NCI-H2107 (cell line): ENCODE measurements around the gene ABCB9.

ENCODE experiments used
- DNase-seq: peaks from one replicate; lab custom pipeline; 2025; lab: John Stamatoyannopoulos, UW

The ABCB9 gene

DNA sequence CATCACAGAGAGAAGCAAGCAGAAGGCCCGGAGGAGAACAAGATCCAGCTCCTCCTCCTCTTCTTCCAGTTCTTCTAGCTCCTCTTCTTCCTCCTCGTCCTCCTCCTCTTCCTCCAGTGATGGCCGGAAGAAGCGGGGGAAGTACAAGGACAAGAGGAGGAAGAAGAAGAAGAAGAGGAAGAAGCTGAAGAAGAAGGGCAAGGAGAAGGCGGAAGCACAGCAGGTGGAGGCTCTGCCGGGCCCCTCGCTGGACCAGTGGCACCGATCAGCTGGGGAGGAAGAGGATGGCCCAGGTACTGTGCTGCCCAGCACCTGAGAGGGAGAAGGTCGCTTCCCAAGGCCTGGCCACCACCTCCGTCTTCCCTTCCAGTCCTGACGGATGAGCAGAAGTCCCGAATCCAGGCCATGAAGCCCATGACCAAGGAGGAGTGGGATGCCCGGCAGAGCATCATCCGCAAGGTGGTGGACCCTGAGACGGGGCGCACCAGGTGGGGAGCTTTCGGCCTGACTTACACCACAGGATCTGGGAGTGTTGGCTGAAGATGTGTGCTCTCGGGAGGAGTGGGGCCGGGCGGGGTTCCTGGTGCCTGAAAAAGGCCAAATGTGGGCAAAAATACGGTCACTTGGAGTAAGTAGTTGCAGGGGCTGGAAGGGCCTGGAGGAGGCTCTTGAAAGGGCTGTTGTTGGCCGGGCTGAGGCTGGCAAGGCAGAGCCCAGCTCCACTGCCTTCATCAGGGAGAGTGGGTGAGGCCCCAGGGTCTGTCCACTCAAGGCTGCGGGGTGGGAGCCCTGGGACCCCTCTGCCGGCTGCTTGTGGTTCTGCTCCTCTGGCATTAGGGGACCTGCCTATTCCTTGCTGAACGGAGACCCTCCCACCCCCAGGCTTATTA, 15.6 kb upstream of the ABCB9 start:
- DNase-seq, result no peak

- no peak for DNase-seq
Observed at GRCh38 chr12:122981036-122981471, 14.8 kb upstream of the ABCB9 start.

DNA sequence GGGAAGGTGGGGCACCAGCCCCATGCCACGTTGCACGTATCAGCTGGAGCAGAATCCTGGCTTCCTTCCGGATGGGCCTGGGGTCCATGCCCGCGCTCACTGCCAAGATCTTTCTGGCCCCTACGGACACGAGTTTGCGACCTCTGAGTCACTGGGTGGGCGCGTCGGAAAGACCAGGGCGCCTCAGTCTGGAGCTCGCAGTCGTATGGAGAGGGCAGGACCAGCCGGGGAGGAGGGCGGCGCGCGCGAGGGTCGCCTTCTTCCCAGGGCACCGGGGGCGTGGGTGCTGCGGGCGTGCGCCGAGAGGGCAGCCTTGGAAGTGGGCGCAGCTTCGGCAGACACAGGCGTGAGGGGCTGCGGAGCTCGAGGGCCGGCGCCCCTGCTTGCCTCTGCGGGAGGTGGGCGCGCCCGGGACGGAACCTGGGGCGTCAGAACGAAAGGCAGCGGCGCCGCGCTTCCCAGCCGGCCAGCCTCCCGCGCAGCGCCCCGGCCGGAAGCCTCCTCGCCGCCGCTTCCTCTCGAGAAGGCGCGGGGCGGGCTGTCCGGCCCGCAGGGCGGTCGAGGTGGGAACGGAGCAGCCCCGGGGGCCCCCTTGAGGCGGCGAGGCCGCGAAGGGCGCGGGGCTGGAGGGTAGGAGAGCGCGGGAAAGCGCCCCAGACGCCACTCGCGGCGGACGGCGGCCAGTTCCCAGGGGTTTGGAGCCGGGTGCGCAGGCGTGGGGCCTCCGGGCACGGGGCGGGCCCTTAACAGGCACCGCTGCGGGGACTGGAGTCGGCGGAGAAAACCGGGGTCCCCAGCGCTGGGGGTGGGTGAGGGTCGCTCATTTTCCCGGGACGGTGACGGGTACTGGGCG, 14.1 kb upstream of the ABCB9 start, which contains the start of gene ARL6IP4:
Gene ARL6IP4, plus strand, starts transcription at position 499 of the 853 bp plus-strand sequence. CDS start 459 bp downstream, outside the sequence.
- peak; percentile 37 for DNase-seq

GRCh38 chr12:122979908-122980182, 13.6 kb upstream of the ABCB9 start:
- no peak for DNase-seq

DNA sequence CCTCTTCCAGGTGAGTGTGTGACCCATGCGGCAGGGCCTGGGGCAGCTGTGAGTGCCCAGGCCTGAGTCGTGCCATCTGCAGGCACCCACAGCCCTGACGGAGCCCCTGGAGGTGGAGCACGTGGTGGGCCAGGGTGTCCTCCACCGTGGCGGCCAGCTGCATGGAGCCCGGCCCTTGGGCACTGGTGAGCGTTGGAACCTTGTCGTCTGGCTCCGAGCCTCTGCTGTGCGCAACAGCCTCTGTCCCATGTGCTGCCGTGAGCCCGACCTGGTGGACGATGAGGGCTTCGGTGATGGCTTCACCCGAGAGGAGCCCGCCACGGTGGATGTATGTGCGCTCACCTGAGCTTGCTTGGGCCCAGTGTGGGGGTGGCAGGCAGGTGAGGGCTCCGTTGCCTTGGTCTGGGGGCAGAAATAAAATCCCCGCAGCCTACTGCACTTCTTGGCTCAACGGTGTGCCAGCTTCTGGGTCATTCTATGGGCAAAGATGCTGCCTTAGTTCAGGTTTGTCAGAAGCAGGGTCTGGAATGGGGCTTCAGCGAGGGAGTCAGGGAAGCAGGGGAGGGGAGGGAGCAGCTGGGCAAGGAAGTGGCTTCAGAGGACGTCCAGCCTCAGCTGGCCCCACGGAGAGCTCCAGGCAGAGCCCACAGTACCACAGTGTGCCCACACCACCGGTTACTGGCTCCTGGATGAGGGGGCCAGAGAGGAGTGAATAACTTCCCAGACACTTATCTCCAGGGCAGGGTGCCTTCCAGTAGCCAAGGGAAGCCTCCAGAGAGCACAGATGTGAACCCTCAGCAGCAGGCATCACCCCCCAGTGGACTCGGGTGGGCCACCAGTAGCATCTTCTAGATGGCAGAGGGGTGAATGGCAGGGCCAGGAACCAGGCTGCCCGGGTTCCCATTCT, 13.0 kb upstream of the ABCB9 start:
- no peak for DNase-seq

GRCh38 chr12:122978507-122978955, 12.3 kb upstream of the ABCB9 start:
- no peak for DNase-seq

GRCh38 chr12:122977655-122978392, 11.6 kb upstream of the ABCB9 start:
- DNase-seq, result no peak

DNA sequence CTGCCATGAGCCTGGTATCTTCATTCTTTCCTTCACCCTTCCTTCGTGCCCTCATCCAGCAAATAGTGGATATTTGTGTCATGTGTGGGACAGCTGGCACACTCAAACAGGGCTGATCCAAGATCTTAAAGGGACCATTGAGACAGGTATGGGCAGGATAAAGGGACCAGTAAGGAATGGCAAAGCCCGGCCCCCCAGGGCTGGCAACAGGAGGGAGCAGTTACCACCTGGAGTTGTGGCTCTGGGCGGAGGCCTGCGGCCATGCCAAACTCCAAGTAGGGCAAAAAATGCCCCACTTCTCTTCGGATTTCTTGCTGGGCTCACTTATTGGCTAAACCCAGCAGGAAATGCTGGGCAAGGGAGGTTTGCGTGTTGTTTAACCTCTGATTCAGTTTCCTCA, 10.9 kb upstream of the ABCB9 start:
- no peak for DNase-seq

- no peak for DNase-seq
Observed at GRCh38 chr12:122976648-122976975, 10.3 kb upstream of the ABCB9 start.

DNA sequence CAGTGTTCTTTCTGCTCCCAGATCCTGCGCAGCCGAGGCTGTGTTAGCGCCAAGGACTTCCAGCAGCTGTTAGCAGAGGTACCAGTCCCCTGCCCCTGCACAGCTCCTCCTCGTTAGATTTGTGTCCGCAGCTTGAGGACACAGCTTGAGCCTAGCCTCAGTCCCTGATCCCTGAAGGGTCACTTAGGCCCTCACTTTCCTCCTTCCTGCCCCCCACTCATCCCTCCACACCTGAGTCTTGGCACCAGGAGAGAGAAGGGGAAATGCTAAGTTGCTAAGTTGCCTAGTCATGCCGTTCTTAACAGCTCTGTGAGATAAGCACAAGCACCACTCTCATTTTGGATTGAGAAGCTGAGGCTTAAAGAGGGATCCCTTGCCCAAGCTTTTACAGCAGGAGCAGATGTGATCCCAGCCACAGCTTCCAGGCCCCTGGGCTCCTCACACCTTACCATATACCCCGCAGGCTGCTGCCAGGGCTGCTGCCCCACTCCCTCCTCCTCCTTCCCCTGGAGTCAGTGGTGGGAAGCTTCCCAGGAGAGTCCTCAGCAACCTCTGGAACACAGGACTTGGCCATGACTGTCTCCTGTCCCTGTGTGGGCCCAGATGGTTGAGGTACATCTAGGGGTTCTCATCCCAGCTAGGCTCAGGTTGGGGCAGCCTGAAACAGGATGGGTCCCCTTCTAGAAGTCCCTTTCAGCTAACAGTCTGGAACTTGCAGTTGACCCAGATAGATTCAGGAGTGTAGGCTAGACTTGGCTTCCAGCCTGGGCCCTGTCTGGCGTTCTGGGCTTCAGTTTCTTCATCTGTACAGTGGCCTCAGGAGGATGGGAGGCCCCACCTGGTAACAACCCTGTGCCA, 9.8 kb upstream of the ABCB9 start:
- DNase-seq, result no peak

GRCh38 chr12:122974892-122975789, 8.9 kb upstream of the ABCB9 start, which contains the start of gene OGFOD2:
Gene OGFOD2 (plus strand): TSS chr12:122975244. CDS start chr12:122975252, 8 bp downstream.
- DNase-seq, result peak; percentile 85

DNA sequence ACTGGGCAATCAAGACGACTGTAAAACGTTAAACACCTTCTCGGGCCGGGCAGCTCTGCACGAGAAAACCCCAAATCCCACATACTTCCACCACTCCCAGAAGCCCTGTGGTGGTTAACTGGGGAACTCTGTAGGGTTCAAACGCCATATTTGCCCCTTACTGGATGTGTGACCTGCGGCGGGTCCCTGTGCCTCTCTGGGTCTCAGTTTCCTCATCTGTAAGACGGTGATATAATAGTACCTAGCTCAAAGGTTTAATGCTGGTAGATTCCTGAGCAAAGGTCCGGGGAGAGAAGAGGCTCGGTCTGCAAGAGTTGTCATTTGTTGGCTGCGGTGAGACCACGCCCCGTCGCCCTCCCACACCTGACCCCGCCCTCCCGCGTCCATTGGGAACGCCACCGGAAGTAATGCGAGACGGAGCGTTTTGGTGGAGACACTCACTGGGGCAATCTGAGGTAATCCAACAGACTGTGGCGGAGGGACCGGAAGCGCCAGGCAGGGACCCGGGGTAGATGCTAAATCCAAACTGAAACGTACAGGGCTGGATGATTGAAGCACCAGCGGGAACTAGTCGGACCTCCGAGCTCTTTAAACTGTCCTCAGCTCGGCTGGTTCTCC, 8.1 kb upstream of the ABCB9 start:
- DNase-seq, result peak; percentile 99

GRCh38 chr12:122969676-122970075, 3.4 kb upstream of the ABCB9 start:
- DNase-seq, result peak; percentile 34

DNA sequence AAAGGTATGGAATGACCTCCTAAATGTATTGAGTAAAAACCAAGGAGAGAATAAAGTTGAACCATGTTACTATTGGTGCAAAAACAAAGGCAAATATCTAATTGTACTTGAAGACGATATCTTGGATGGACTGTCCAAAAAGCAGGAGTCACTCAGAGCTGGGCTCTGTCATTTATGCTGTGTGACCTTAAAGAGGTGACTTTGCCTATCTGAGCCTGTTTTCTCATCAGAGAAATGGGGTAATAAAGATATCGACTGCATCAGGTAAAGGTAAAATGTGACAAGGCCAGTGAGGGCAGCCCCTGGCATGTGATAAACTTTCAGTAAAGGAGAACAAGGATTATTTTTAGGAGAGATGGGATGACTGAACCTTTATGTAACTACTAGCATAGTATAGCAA, 1.8 kb upstream of the ABCB9 start:
- DNase-seq, result no peak

GRCh38 chr12:122966743-122967550, 684 bp upstream of the ABCB9 start:
- DNase-seq, result no peak

DNA sequence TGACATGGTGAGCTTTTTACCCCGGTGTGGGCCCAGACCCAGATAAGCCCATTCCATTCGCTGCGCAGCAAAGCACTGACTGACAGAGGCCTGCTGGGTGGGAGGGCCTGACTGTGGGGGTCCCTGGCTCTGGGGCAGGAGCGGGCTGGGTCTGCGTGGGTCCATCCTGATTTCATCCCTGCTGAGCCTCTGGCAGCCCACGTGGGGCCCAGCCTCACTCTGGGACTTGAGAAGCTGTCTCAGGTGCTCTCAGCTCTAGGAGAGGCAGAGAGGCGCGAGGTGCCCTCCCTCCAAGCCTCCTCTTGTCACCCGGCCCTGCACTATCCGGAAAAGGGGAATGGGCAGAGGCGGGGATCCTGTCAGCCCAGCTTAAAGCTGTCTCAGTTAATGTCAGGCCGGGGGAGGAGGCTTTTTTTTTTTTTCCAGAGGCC, 927 bp downstream of the ABCB9 start:
- no peak for DNase-seq

DNA sequence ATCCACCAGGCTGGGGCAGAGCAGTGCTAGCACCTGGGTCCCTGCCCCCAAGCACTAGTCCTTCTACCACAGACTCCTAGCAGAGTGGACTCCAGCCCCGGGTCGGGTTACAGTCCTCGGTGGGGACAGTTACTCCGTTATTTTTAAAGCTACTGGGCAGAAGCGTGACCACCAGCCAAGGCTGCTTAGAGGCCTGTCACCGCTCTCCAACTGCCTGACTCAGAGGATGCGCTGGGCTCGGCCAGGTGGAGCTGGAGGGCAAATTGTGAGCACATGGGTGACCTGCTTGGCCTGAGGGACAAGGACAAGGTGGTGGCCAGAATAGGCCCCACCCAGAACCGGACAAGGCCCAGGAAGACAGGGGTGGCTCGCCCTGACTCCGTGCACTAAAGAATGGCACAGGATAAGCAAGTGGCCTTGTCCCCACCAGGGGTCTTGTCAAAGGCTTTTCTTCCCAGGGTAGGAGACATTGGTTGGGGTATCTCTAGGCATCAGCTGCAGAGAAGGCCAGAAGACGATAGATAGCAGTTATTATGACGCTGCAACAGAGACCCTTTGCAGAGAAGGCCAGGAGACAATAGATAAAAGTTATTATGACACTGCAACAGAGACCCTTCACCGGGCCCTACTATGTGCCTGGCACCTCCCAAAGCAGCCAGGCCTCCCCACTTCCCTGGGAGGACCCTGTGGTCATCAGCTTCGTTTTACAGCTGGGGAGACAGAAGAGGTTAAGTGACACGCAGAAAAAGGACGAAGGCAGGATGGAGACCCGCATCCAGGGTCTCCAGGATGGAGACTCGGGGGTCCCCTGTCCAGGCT, 1.6 kb downstream of the ABCB9 start:
- no peak for DNase-seq
